GM13976 (cell line): Measurements from ENCODE around the gene SMYD1.

ENCODE experiments used
- DNase-seq: peaks from one replicate; pipeline ENCODE4 v3.0.0; 2012; ENCODE audit warnings: low spot score
- in situ Hi-C: fragments of 300-500 bp; cut with MboI; formaldehyde crosslinking; loops from one replicate; pipeline ENCODE4 v1.12.0; 2022; ENCODE audit warnings: low sequenced_read_pairs, mixed read lengths, inconsistent platforms; ENCODE audit not compliant: unreplicated experiment
- TF ChIP-seq, protein P1 (sequence below): IDR thresholded peaks from 2 replicates; pipeline ENCODE4 v1.5.1; 2012; ENCODE audit warnings: borderline replicate concordance, mild to moderate bottlenecking; ENCODE audit not compliant: insufficient read depth; ENCODE audit errors: extremely low read depth, missing control alignments, control extremely low read depth

Gene SMYD1

GRCh38 chr2:88137833-88138232 lies 70.2 kb downstream of the SMYD1 start:
- no peak for DNase-seq
- TF ChIP-seq, protein P1, sequence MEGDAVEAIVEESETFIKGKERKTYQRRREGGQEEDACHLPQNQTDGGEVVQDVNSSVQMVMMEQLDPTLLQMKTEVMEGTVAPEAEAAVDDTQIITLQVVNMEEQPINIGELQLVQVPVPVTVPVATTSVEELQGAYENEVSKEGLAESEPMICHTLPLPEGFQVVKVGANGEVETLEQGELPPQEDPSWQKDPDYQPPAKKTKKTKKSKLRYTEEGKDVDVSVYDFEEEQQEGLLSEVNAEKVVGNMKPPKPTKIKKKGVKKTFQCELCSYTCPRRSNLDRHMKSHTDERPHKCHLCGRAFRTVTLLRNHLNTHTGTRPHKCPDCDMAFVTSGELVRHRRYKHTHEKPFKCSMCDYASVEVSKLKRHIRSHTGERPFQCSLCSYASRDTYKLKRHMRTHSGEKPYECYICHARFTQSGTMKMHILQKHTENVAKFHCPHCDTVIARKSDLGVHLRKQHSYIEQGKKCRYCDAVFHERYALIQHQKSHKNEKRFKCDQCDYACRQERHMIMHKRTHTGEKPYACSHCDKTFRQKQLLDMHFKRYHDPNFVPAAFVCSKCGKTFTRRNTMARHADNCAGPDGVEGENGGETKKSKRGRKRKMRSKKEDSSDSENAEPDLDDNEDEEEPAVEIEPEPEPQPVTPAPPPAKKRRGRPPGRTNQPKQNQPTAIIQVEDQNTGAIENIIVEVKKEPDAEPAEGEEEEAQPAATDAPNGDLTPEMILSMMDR, result no peak
- in situ Hi-C loops, result no loop called here

GRCh38 chr2:88139203-88139702 lies 71.6 kb downstream of the SMYD1 start:
- TF ChIP-seq, protein P1, result no peak
- no peak for DNase-seq
- in situ Hi-C loops, result no loop called here

GRCh38 chr2:88139804-88140203 lies 72.2 kb downstream of the SMYD1 start:
- in situ Hi-C loops, result no loop called here
- no peak for DNase-seq
- TF ChIP-seq, protein P1, result no peak

DNA sequence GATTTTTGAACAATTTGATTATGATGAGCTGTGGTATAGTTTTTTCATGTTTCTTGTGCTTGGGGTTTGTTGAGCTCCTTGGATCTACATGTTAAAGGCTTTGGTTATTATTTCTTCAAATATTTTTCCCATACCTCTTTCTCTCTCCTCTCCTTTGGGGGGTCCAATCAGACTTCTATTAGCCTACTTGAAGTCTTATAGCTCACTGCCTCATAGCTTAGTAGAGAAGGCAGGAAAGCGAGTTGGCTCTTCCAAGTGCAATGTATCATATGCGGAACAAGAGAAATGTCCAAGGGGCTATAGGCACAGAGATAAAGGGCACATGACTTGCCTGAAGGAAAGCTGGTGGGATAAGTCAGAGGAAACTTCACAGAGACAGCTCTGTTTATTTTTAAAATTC lies 74.3 kb downstream of the SMYD1 start:
- DNase-seq, result no peak
- in situ Hi-C loops, result no loop called here
- TF ChIP-seq, protein P1, result no peak

DNA sequence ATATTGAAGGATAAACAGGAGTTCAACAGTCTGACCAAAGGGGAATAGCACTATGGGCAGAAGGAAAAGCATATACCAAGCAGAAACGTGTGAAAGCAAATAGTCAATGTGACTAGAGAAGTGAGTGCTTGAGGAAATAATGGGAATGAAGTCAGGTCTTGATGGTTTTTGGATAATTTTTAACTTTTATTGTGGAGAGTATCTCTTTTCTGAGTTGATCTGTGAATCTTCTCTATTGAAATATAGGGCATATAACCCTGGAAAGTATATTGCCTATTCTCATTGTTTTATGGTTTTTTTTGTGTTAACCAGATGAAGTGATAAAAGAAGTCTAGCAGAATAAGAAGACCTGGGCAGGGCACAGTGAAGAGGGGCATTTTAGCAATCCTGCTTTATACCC lies 76.6 kb downstream of the SMYD1 start:
- TF ChIP-seq, protein P1, result no peak
- DNase-seq, result no peak
- in situ Hi-C loops, result no loop called here

DNA sequence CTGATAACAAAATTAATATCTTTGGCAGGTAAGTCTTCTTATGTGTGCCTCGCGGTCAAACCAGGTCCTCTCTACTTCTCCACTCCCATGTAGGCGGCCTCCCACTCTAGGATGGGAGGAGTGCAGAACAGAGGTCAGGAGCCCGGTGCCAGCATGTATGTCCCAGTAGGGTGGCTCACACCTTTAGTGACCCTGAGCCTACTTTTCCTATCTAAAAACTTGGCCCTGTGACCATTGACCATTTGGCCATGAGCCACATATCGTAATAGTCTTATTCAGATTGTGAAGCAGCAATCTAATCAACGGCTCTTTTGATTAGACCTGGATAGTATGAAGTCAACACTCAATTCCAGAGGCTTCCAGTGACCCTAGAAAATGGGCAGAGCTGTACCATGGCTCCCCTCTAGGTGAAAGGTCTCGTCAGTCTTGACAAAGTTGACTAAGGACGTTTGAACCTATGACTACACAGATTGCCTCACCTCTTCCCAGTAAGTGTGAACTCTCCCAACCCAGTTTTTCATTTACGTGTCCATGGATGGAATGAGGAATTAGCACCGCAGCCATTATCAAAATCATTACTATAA lies 77.4 kb downstream of the SMYD1 start:
- DNase-seq, result no peak
- TF ChIP-seq, protein P1, result no peak
- in situ Hi-C loops, result no loop called here
